GM12878 (cell line): ENCODE results near the gene RECQL5. TPM values are rescaled to one million over a fixed set of nuclear protein-coding genes. Genes with fewer than 3 reads are reported as not detected.

Experiments used
- IKZF2 ChIP-seq, 2 experiments: fragments of 450-650 bp; IDR thresholded peaks; 2 replicates each; pipeline ENCODE4 v1.6.1; 2017; ENCODE audit warnings: mild to moderate bottlenecking in 2 of 2, moderate library complexity in 2 of 2
- KAT2A ChIP-seq: conservative IDR thresholded peaks from 2 replicates; pipeline ENCODE4 v1.6.1; 2011; ENCODE audit warnings: low read depth, low read length; ENCODE audit not compliant: control insufficient read depth
- polyA plus RNA-seq, 11 experiments: library from polyadenylated mRNA; depleted of rRNA in 4 of 11; unstranded in 6 of 11; stranded (reverse) in 5 of 11; fragments of >200 nt; fragmentation: Nextera tagmentation in 4 of 11; fragmentation: Illumina TruSeq in 1 of 11; extraction: Ambion mirVana in 4 of 11; extraction: Trizol in 1 of 11; gene quantifications; 1 replicate in 1 of 11; 2 replicates in 10 of 11; pipeline versions ENCODE4 v1.2.1 to v1.2.3, GENCODE V29; 2011 to 2016; ENCODE audit warnings: inconsistent platforms in 2 of 11, missing spikeins in 2 of 11, low read depth in 1 of 11
- total RNA-seq, 4 experiments: library from RNA; depleted of rRNA in 3 of 4; stranded (reverse); fragments of >200 nt in 3 of 4; fragmentation: Illumina TruSeq in 1 of 4; extraction: Trizol in 1 of 4; gene quantifications; 2 replicates each; pipeline versions ENCODE4 v1.2.1 to v1.2.3, GENCODE V29; 2013 to 2021
- TF ChIP-seq, protein P1 (sequence below): fragments of 450-650 bp; formaldehyde crosslinking; IDR thresholded peaks from 2 replicates; pipeline ENCODE4 v1.4.0; 2022; ENCODE audit warnings: mild to moderate bottlenecking, moderate library complexity
- TF ChIP-seq, protein P2 (sequence below): IDR thresholded peaks from 2 replicates; pipeline ENCODE4 v1.6.1; 2012; ENCODE audit warnings: improper control_type of control experiment, low read depth, low read length; ENCODE audit not compliant: insufficient replicate concordance
- TF ChIP-seq, protein P3 (sequence below): fragments of 450-650 bp; IDR thresholded peaks from 2 replicates; pipeline ENCODE4 v1.6.1; 2017; ENCODE audit warnings: borderline replicate concordance
- TF ChIP-seq, protein P4 (sequence below), 3 experiments: IDR thresholded peaks in 2 of 3; conservative IDR thresholded peaks in 1 of 3; 2 replicates each; pipeline ENCODE4 v1.5.1; 2011; ENCODE audit warnings: low read depth in 3 of 3, low read length in 3 of 3, mild to moderate bottlenecking in 3 of 3, control low read depth in 2 of 3, moderate library complexity in 2 of 3, inconsistent platforms in 1 of 3, mixed read lengths in 1 of 3; ENCODE audit not compliant: control insufficient read depth in 2 of 3, insufficient read depth in 1 of 3; ENCODE audit errors: extremely low read depth in 1 of 3

Gene RECQL5
- total and polyA plus RNA-seq, 10 of the 15 experiments (the other 5 are each of a cell fraction or from before 2014, with no cell fraction given): 3.6 to 30.6 (median 20.1) TPM

DNA sequence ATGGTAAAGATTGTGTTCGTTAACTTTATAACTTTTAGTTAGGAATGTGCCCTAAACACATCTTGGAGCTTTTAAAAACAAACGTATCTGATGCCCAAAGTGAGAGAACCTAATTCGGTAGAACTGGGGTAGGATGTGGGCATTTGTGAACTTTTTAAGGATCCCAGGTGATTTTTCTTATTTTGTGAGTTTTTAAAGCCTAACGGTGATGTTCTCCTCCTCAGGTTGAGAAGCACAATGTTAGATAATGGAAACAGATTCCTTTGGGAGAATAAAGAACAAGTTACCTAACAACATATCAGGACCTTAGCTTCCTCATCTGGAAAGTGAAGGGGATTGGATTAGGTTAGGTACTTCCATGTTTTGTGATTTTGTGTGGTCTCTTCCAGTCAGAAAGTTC is 871 bp upstream of the RECQL5 start (continued):
- TF ChIP-seq, protein P1, sequence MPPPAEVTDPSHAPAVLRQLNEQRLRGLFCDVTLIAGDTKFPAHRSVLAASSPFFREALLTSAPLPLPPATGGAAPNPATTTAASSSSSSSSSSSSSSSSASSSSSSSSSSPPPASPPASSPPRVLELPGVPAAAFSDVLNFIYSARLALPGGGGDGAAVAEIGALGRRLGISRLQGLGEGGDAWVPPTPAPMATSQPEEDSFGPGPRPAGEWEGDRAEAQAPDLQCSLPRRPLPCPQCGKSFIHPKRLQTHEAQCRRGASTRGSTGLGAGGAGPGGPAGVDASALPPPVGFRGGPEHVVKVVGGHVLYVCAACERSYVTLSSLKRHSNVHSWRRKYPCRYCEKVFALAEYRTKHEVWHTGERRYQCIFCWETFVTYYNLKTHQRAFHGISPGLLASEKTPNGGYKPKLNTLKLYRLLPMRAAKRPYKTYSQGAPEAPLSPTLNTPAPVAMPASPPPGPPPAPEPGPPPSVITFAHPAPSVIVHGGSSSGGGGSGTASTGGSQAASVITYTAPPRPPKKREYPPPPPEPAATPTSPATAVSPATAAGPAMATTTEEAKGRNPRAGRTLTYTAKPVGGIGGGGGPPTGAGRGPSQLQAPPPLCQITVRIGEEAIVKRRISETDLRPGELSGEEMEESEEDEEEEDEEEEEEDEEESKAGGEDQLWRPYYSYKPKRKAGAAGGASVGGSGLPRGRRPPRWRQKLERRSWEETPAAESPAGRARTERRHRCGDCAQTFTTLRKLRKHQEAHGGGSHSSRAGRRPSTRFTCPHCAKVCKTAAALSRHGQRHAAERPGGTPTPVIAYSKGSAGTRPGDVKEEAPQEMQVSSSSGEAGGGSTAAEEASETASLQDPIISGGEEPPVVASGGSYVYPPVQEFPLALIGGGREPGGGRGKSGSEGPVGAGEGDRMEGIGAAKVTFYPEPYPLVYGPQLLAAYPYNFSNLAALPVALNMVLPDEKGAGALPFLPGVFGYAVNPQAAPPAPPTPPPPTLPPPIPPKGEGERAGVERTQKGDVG: no peak
- no peak for TF ChIP-seq IKZF2 (IDR thresholded peaks at IDR 0.05)
- TF ChIP-seq KAT2A: no peak
- TF ChIP-seq, protein P2, sequence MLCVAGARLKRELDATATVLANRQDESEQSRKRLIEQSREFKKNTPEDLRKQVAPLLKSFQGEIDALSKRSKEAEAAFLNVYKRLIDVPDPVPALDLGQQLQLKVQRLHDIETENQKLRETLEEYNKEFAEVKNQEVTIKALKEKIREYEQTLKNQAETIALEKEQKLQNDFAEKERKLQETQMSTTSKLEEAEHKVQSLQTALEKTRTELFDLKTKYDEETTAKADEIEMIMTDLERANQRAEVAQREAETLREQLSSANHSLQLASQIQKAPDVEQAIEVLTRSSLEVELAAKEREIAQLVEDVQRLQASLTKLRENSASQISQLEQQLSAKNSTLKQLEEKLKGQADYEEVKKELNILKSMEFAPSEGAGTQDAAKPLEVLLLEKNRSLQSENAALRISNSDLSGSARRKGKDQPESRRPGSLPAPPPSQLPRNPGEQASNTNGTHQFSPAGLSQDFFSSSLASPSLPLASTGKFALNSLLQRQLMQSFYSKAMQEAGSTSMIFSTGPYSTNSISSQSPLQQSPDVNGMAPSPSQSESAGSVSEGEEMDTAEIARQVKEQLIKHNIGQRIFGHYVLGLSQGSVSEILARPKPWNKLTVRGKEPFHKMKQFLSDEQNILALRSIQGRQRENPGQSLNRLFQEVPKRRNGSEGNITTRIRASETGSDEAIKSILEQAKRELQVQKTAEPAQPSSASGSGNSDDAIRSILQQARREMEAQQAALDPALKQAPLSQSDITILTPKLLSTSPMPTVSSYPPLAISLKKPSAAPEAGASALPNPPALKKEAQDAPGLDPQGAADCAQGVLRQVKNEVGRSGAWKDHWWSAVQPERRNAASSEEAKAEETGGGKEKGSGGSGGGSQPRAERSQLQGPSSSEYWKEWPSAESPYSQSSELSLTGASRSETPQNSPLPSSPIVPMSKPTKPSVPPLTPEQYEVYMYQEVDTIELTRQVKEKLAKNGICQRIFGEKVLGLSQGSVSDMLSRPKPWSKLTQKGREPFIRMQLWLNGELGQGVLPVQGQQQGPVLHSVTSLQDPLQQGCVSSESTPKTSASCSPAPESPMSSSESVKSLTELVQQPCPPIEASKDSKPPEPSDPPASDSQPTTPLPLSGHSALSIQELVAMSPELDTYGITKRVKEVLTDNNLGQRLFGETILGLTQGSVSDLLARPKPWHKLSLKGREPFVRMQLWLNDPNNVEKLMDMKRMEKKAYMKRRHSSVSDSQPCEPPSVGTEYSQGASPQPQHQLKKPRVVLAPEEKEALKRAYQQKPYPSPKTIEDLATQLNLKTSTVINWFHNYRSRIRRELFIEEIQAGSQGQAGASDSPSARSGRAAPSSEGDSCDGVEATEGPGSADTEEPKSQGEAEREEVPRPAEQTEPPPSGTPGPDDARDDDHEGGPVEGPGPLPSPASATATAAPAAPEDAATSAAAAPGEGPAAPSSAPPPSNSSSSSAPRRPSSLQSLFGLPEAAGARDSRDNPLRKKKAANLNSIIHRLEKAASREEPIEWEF: no peak
- TF ChIP-seq, protein P3, sequence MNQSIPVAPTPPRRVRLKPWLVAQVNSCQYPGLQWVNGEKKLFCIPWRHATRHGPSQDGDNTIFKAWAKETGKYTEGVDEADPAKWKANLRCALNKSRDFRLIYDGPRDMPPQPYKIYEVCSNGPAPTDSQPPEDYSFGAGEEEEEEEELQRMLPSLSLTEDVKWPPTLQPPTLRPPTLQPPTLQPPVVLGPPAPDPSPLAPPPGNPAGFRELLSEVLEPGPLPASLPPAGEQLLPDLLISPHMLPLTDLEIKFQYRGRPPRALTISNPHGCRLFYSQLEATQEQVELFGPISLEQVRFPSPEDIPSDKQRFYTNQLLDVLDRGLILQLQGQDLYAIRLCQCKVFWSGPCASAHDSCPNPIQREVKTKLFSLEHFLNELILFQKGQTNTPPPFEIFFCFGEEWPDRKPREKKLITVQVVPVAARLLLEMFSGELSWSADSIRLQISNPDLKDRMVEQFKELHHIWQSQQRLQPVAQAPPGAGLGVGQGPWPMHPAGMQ: no peak
- TF ChIP-seq, protein P4, sequence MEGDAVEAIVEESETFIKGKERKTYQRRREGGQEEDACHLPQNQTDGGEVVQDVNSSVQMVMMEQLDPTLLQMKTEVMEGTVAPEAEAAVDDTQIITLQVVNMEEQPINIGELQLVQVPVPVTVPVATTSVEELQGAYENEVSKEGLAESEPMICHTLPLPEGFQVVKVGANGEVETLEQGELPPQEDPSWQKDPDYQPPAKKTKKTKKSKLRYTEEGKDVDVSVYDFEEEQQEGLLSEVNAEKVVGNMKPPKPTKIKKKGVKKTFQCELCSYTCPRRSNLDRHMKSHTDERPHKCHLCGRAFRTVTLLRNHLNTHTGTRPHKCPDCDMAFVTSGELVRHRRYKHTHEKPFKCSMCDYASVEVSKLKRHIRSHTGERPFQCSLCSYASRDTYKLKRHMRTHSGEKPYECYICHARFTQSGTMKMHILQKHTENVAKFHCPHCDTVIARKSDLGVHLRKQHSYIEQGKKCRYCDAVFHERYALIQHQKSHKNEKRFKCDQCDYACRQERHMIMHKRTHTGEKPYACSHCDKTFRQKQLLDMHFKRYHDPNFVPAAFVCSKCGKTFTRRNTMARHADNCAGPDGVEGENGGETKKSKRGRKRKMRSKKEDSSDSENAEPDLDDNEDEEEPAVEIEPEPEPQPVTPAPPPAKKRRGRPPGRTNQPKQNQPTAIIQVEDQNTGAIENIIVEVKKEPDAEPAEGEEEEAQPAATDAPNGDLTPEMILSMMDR (IDR thresholded peaks at IDR 0.05 in 2 of 3, conservative IDR thresholded peaks at IDR 0.05 in 1 of 3; ENCODE audit: control insufficient read depth in 2 of 3, extremely low read depth in 1 of 3, insufficient read depth in 1 of 3, low read depth in 3 of 3, low read length in 3 of 3): no peak
